ENCODE results near the gene ZFYVE28. TPM values are rescaled to one million over a fixed set of nuclear protein-coding genes. Genes with fewer than 3 reads are reported as not detected.

ZFYVE28 gene
- total and polyA plus RNA-seq, 10 of the 15 experiments (the other 5 are each of a cell fraction or from before 2014, with no cell fraction given): 0.06 to 1.9 (median 0.22) TPM; not detected in 1

DNA sequence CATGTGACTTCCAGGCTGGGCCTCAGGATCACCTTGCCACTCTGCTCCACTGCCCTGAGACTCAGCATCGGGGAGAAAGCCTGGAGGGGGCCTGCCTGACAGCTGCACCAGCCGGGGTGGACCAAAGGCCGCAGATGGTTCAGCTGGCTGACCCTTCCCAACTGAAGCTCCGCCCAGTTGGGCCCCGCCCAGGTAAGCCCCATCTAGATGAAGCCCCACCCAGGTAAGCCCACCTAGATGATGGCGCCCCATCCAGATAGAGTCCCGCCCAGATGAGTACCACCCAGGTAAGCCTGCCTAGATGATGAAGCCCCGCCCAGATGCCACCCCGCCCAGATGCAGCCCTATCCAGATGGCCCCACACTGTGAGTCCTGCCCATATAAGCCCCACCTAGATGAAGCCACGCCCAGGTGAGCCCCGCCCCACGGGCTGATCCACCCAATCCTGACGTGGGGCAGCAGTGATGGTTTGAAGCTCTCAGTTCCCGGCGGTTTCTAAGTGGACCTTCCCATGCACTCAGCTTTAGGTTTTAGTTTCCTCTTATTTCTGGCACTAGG, 10.0 kb downstream of the ZFYVE28 start:
- CTCF ChIA-PET: interaction anchor here (0.6 kb wide), 1 partner anchor 8 kb away, joined by 5 read pairs; no protein-coding TSS in a partner anchor
- in situ Hi-C loops (cut with MboI) (no loop called here), intact Hi-C loops (cut with micrococcal nuclease; ENCODE audit: unreplicated experiment) (no loop called here)
- Histone ChIP-seq H3K4me1 (ENCODE audit: control insufficient read depth, insufficient read depth, low read length) (peaks cover 22% of the 10 kb centered on the region), H3K79me2 (ENCODE audit: control insufficient read depth, insufficient read depth, low read length) (no peaks in the 10 kb centered on the region), H3K4me2 (ENCODE audit: control insufficient read depth, insufficient read depth) (no peak overlapping the region), H3K9ac (ENCODE audit: control insufficient read depth, insufficient read depth, low read length) (no peak overlapping the region), H3K9me3 (replicated peaks; ENCODE audit: control insufficient read depth, insufficient read depth, low read length) (no peaks in the 10 kb centered on the region), H3K27me3 (replicated peaks in 1 of 2; ENCODE audit: control insufficient read depth in 2 of 2, insufficient read depth in 2 of 2, low read length in 1 of 2) (no peaks in the 10 kb centered on the region), H2AFZ (ENCODE audit: control insufficient read depth, low read depth, low read length) (no peak overlapping the region), H3K4me3 (no peak overlapping the region), H4K20me1 (ENCODE audit: control insufficient read depth, insufficient read depth) (no peaks in the 10 kb centered on the region), H3K27ac (ENCODE audit: control insufficient read depth, insufficient read depth) (no peak overlapping the region), H3K36me3 (ENCODE audit: control insufficient read depth in 2 of 2, insufficient read depth in 2 of 2, low read length in 1 of 2) (no peaks in the 10 kb centered on the region)
- POLR2A ChIA-PET: no interaction called here
- FAIRE-seq: no peak
- no peak for DNase-seq (ENCODE audit: low read depth, low spot score)
- TF ChIP-seq TCF3 (IDR thresholded peaks at IDR 0.05; ENCODE audit: borderline replicate concordance, insufficient read depth, low read depth, low read length) (no peak), RAD51 (IDR thresholded peaks at IDR 0.05) (no peak), ZSCAN29 (IDR thresholded peaks at IDR 0.05) (no peak), CTCF (IDR thresholded peaks at IDR 0.05 in 2 of 3, conservative IDR thresholded peaks at IDR 0.05 in 1 of 3; ENCODE audit: control insufficient read depth in 2 of 3, extremely low read depth in 1 of 3, insufficient read depth in 1 of 3, low read depth in 3 of 3, low read length in 3 of 3) (no peak), CBX5 (IDR thresholded peaks at IDR 0.05; ENCODE audit: low read depth) (no peak), KLF5 (IDR thresholded peaks at IDR 0.05; ENCODE audit: partially characterized antibody) (no peak), RUNX3 (IDR thresholded peaks at IDR 0.05; ENCODE audit: low read length) (no peak), IKZF2 (IDR thresholded peaks at IDR 0.05) (no peak), MTA3 (IDR thresholded peaks at IDR 0.05; ENCODE audit: borderline replicate concordance, low read length) (no peak), ETV6 (conservative IDR thresholded peaks at IDR 0.05 in 1 of 2, IDR thresholded peaks at IDR 0.05 in 1 of 2; ENCODE audit: borderline replicate concordance in 1 of 2, low read depth in 1 of 2) (no peak)
- TF ChIP-seq, protein P1, sequence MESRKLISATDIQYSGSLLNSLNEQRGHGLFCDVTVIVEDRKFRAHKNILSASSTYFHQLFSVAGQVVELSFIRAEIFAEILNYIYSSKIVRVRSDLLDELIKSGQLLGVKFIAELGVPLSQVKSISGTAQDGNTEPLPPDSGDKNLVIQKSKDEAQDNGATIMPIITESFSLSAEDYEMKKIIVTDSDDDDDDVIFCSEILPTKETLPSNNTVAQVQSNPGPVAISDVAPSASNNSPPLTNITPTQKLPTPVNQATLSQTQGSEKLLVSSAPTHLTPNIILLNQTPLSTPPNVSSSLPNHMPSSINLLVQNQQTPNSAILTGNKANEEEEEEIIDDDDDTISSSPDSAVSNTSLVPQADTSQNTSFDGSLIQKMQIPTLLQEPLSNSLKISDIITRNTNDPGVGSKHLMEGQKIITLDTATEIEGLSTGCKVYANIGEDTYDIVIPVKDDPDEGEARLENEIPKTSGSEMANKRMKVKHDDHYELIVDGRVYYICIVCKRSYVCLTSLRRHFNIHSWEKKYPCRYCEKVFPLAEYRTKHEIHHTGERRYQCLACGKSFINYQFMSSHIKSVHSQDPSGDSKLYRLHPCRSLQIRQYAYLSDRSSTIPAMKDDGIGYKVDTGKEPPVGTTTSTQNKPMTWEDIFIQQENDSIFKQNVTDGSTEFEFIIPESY (IDR thresholded peaks at IDR 0.05): no peak
- BruUV-seq (replicated peaks): no TSS peak
- 65% methylated on average over 15 of the region's 15 CpGs for WGBS (ENCODE audit: insufficient coverage, insufficient replicate concordance, low lambda C conversion rate, missing lambda C conversion rate)
- RAD21 ChIA-PET (ENCODE audit: unreplicated experiment): no interaction called here
- SMC1A ChIA-PET (ENCODE audit: uncharacterized antibody, unreplicated experiment): no interaction called here
- no peak for ATAC-seq

All from GM12878 (cell line).